ENCODE results near the gene ANKRD11. TPM values are rescaled to one million over a fixed set of nuclear protein-coding genes. Genes with fewer than 3 reads are reported as not detected.
A peak's percentile ranks its signal among the peaks of the same experiment; 100 is the strongest.
"Not testable (repeated sequence)": the region's sequence is repeated elsewhere in the genome, so short reads cannot be mapped to it uniquely, and the experiment has no call there.

The ANKRD11 gene
- polyA plus RNA-seq, 3 donors from 2014 or later: 3.7 to 14.3 (median 8.5) TPM

GRCh38 chr16:89463312-89463711 lies 27.0 kb downstream of the ANKRD11 start:
- H3K4me3 Mint-ChIP-seq, H3K27ac Mint-ChIP-seq, DNase-seq, H3K36me3 Mint-ChIP-seq, H3K9me3 Mint-ChIP-seq: not testable (repeated sequence)
- peaks cover 77 to 81% of the 10 kb centered on the region in 2 donors for H3K4me1 Mint-ChIP-seq
- peaks cover 0 to 16% (median 10%) of the 10 kb centered on the region in 3 donors for H3K27me3 Mint-ChIP-seq (ENCODE audit: low read depth in 3 of 3)

- H3K9me3 Mint-ChIP-seq: not testable (repeated sequence)
These were observed 27.7 kb downstream of the ANKRD11 start for GRCh38 chr16:89462639-89463038.

GRCh38 chr16:89461890-89462289 lies 28.5 kb downstream of the ANKRD11 start:
- DNase-seq, H3K36me3 Mint-ChIP-seq, H3K9me3 Mint-ChIP-seq: not testable (repeated sequence)
- Mint-ChIP-seq H3K4me1 (peaks cover 69 to 74% of the 10 kb centered on the region in 2 donors), H3K4me3 (peak overlapping the region in 1 of 5 donors; percentile 20), H3K27me3 (ENCODE audit: low read depth in 3 of 3) (peaks cover 2 to 15% (median 11%) of the 10 kb centered on the region in 3 donors), H3K27ac (peak overlapping the region in 4 of 6 donors; percentile 9 to 54 (median 48))

More at GRCh38 chr16:89462639-89463038, 27.7 kb downstream of the ANKRD11 start:
- not testable (repeated sequence) for DNase-seq, H3K36me3 Mint-ChIP-seq, H3K27ac Mint-ChIP-seq, H3K4me3 Mint-ChIP-seq
- Mint-ChIP-seq H3K4me1 (peaks cover 75 to 78% of the 10 kb centered on the region in 2 donors), H3K27me3 (ENCODE audit: low read depth in 3 of 3) (peaks cover 2 to 15% (median 11%) of the 10 kb centered on the region in 3 donors)

GRCh38 chr16:89460556-89460955 lies 29.8 kb downstream of the ANKRD11 start:
- DNase-seq: no peak
- Mint-ChIP-seq H3K27me3 (ENCODE audit: low read depth in 3 of 3) (peaks cover 8 to 11% (median 9%) of the 10 kb centered on the region in 3 donors), H3K4me1 (peaks cover 68 to 74% of the 10 kb centered on the region in 2 donors), H3K27ac (peak overlapping the region in 3 of 6 donors; percentile 6 to 43 (median 9)), H3K9me3 (no peaks in the 10 kb centered on the region), H3K36me3 (no peaks in the 10 kb centered on the region), H3K4me3 (no peak overlapping the region)

GRCh38 chr16:89458967-89459366 lies 31.4 kb downstream of the ANKRD11 start:
- peaks cover 4 to 10% (median 8%) of the 10 kb centered on the region in 3 donors for H3K27me3 Mint-ChIP-seq (ENCODE audit: low read depth in 3 of 3)
- H3K9me3 Mint-ChIP-seq: no peaks in the 10 kb centered on the region
- H3K36me3 Mint-ChIP-seq: no peaks in the 10 kb centered on the region
- H3K4me3 Mint-ChIP-seq: peak overlapping the region in 1 of 5 donors; percentile 2
- peak overlapping the region in 3 of 6 donors; percentile 5 to 20 (median 15) for H3K27ac Mint-ChIP-seq
- H3K4me1 Mint-ChIP-seq: peaks cover 64 to 70% of the 10 kb centered on the region in 2 donors
- no peak for DNase-seq

- Mint-ChIP-seq H3K4me3 (no peak overlapping the region), H3K36me3 (no peaks in the 10 kb centered on the region), H3K4me1 (peaks cover 64 to 70% of the 10 kb centered on the region in 2 donors), H3K9me3 (no peaks in the 10 kb centered on the region), H3K27me3 (ENCODE audit: low read depth in 3 of 3) (peaks cover 4 to 12% (median 8%) of the 10 kb centered on the region in 3 donors), H3K27ac (peak overlapping the region in 2 of 6 donors; percentile 5 to 15)
- no peak for DNase-seq
These were observed 31.8 kb downstream of the ANKRD11 start for GRCh38 chr16:89458551-89458950.

- Mint-ChIP-seq H3K27ac (peak overlapping the region in 2 of 6 donors; percentile 51 to 80), H3K36me3 (no peaks in the 10 kb centered on the region), H3K4me1 (peaks cover 73 to 81% of the 10 kb centered on the region in 2 donors), H3K9me3 (no peaks in the 10 kb centered on the region), H3K27me3 (ENCODE audit: low read depth in 3 of 3) (peaks cover 6 to 11% (median 10%) of the 10 kb centered on the region in 3 donors), H3K4me3 (peak overlapping the region in 1 of 5 donors; percentile 42)
- no peak for DNase-seq
These were observed 33.9 kb downstream of the ANKRD11 start for GRCh38 chr16:89456419-89456959.

GRCh38 chr16:89455692-89456091 lies 34.7 kb downstream of the ANKRD11 start:
- Mint-ChIP-seq H3K9me3 (no peaks in the 10 kb centered on the region), H3K4me3 (peak overlapping the region in 2 of 5 donors; percentile 2 to 36), H3K27ac (no peak overlapping the region), H3K36me3 (no peaks in the 10 kb centered on the region), H3K27me3 (ENCODE audit: low read depth in 3 of 3) (peaks cover 6 to 11% (median 10%) of the 10 kb centered on the region in 3 donors), H3K4me1 (peaks cover 73 to 81% of the 10 kb centered on the region in 2 donors)
- DNase-seq: no peak

- peaks cover 73 to 82% of the 10 kb centered on the region in 2 donors for H3K4me1 Mint-ChIP-seq
- peak overlapping the region in 3 of 5 donors; percentile 2 to 36 (median 12) for H3K4me3 Mint-ChIP-seq
- H3K9me3 Mint-ChIP-seq: no peaks in the 10 kb centered on the region
- H3K36me3 Mint-ChIP-seq: no peaks in the 10 kb centered on the region
- H3K27me3 Mint-ChIP-seq (ENCODE audit: low read depth in 3 of 3): peaks cover 6 to 11% (median 10%) of the 10 kb centered on the region in 3 donors
- H3K27ac Mint-ChIP-seq: peak overlapping the region in 1 of 6 donors; percentile 60
- no peak for DNase-seq
These were observed 35.2 kb downstream of the ANKRD11 start for GRCh38 chr16:89455178-89455577.

GRCh38 chr16:89454378-89455125 lies 35.8 kb downstream of the ANKRD11 start:
- Mint-ChIP-seq H3K27me3 (ENCODE audit: low read depth in 3 of 3) (peaks cover 6 to 11% (median 10%) of the 10 kb centered on the region in 3 donors), H3K4me3 (peak overlapping the region in 4 of 5 donors; percentile 63 to 74 (median 70)), H3K27ac (peak overlapping the region in 4 of 6 donors; percentile 34 to 84 (median 70)), H3K4me1 (peaks cover 80 to 88% of the 10 kb centered on the region in 2 donors)
- H3K36me3 Mint-ChIP-seq, DNase-seq, H3K9me3 Mint-ChIP-seq: not testable (repeated sequence)

- H3K4me1 Mint-ChIP-seq: peaks cover 81 to 89% of the 10 kb centered on the region in 2 donors
These were observed 36.6 kb downstream of the ANKRD11 start for GRCh38 chr16:89453501-89454321.

GRCh38 chr16:89452925-89453324 lies 37.4 kb downstream of the ANKRD11 start:
- no peaks in the 10 kb centered on the region for H3K9me3 Mint-ChIP-seq
- no peaks in the 10 kb centered on the region for H3K36me3 Mint-ChIP-seq
- peaks cover 6 to 9% (median 7%) of the 10 kb centered on the region in 3 donors for H3K27me3 Mint-ChIP-seq (ENCODE audit: low read depth in 3 of 3)
- peak overlapping the region in 3 of 6 donors; percentile 31 to 84 (median 70) for H3K27ac Mint-ChIP-seq
- peaks cover 83 to 92% of the 10 kb centered on the region in 2 donors for H3K4me1 Mint-ChIP-seq
- peak overlapping the region; percentile 43 to 79 (median 70) for H3K4me3 Mint-ChIP-seq
- DNase-seq: no peak

More at GRCh38 chr16:89453501-89454321, 36.6 kb downstream of the ANKRD11 start:
- Mint-ChIP-seq H3K4me3 (peak overlapping the region; percentile 43 to 74 (median 70)), H3K27ac (peak overlapping the region in 5 of 6 donors; percentile 34 to 84 (median 68)), H3K9me3 (no peaks in the 10 kb centered on the region), H3K27me3 (ENCODE audit: low read depth in 3 of 3) (peaks cover 6 to 11% (median 7%) of the 10 kb centered on the region in 3 donors), H3K36me3 (no peaks in the 10 kb centered on the region)
- peak in 2 of 3 donors; percentile 39 to 43 for DNase-seq

GRCh38 chr16:89452241-89452640 lies 38.1 kb downstream of the ANKRD11 start:
- H3K4me3 Mint-ChIP-seq: peak overlapping the region; percentile 56 to 79 (median 69)
- H3K4me1 Mint-ChIP-seq: peaks cover 85 to 92% of the 10 kb centered on the region in 2 donors
- H3K27ac Mint-ChIP-seq: peak overlapping the region in 4 of 6 donors; percentile 55 to 70 (median 64)

More at GRCh38 chr16:89452241-89452640, 38.1 kb downstream of the ANKRD11 start:
- H3K27me3 Mint-ChIP-seq (ENCODE audit: low read depth in 3 of 3): peaks cover 3 to 10% (median 8%) of the 10 kb centered on the region in 3 donors
- H3K9me3 Mint-ChIP-seq: no peaks in the 10 kb centered on the region
- DNase-seq: peak; percentile 55 to 65 (median 62)
- H3K36me3 Mint-ChIP-seq: no peaks in the 10 kb centered on the region
